ENCODE results near the gene FAXDC2.

The FAXDC2 gene

DNA sequence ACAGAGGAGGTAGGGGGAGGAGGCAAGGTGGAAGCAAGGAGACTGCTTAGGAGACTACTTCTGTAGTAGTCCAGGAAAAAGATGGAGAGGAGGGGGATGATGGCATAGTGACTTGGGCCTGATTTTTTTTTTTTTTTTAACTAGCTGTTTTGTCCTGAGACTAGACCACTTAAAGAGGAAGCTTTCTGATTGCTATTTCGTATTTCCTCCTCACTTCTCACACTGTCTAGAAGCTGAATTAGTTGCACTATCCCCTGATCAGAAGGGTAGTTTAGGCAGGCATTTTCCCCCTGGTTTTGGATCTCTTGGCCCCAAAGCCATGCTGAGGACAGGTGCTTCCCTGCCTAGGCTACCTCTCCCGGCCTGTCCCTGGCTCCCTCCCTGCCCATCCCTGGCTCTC is 80.3 kb downstream of the FAXDC2 start:
- 0 out of 2 replicates have a peak, but pooled peaks cover 8% of the 10 kb centered on the region for H3K36me3 ChIP-seq (ENCODE audit: insufficient read depth, low read depth, low read length)
- H3K27me3 ChIP-seq (ENCODE audit: insufficient read depth, low read length) = no peaks in the 10 kb centered on the region
- H3K9me3 ChIP-seq (ENCODE audit: insufficient read depth, low read depth, low read length) = no peaks in the 10 kb centered on the region
- H3K27ac ChIP-seq (ENCODE audit: low read length) = no peak overlapping the region
- H3K4me1 ChIP-seq (ENCODE audit: insufficient read depth, low read length) = peaks cover 75% of the 10 kb centered on the region
- H3K9ac ChIP-seq (ENCODE audit: low read depth, low read length) = peak overlapping the region; percentile 44; the same call in 1 of the 2 replicates
- H3K4me3 ChIP-seq (ENCODE audit: low read length) = no peak overlapping the region

Data from iPS-20b (cell line).